Measurements from ENCODE around the gene KCNA3. TPM values are rescaled to one million over a fixed set of nuclear protein-coding genes. Genes with fewer than 3 reads are reported as not detected.

The KCNA3 gene
- total and polyA plus RNA-seq, 2 of the 8 experiments (the other 6 are each of a cell fraction or from before 2014, with no cell fraction given) = 0.95 to 1.1 TPM

- no peak for TF ChIP-seq KDM5A (IDR thresholded peaks at IDR 0.05; ENCODE audit: low read length)
- TF ChIP-seq TAF1 (IDR thresholded peaks at IDR 0.05; ENCODE audit: low read depth, low read length) = no peak
- no peak for TF ChIP-seq EGR1 (IDR thresholded peaks at IDR 0.05; ENCODE audit: borderline replicate concordance, low read depth, low read length)
Measured at GRCh38 chr1:110636149-110636935, 38.4 kb downstream of the KCNA3 start (continued).
